NCI-H1048 (cell line): ENCODE data around the gene CFAP45.

Experiments
- DNase-seq: peaks from one replicate; lab custom pipeline; 2025; lab: John Stamatoyannopoulos, UW

Gene CFAP45

DNA sequence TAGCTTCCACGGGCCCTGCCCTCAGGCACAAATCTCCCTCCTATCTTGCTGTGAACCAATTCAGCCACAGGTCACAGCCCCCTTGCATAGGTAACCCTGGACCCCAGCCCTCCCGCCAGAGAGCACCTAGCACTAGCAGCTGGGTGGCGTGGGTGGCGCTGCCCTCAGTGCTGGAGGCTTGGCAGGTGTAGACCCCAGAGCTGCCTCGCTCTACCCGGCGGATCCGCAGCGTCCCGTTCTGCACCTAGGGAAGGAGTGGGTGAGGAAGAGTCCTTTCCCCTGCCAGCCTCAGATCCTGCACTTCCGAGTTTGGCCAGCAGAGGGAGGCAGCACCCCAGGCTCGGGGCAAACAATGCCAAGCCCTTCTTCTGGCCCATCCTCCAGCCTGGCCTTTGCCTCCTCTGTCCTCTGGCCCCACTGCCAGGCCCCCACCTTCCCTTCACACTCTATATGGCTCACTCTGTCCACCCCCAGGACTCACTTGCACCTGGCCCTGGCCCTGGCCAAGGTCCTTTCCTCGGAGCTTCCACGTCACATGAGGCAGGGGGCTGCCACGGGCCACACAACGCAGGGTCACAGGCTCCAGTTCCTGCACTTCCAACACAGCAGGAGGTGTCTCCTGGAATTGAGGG lies 36.4 kb upstream of the CFAP45 start:
- DNase-seq = peak; percentile 45

DNA sequence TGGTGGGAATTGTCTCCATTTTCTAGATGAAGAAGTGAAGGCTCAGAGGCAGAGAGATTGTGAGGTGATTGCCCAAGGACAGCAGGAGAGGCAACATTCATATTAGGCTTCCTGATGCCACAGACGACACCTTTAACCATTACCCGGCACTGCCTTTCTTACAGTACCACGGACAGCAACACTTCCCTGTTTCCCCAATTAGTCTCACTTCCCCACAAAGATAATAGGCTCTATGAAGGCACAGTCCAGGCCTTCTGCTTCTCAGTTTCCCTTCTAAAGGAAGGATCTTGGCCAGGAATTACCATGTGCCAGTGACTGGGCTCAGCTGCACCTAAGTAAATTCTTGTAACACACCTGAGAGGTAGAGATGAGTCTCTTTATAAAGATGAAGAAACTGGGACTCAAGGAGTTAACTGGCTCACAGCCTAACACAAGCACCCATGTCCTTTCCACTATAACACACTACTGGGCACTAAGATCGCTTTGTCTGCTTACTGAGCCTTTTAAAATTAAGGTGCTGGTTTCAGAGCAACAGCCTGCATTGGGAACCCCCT lies 35.8 kb upstream of the CFAP45 start:
- DNase-seq = no peak

DNA sequence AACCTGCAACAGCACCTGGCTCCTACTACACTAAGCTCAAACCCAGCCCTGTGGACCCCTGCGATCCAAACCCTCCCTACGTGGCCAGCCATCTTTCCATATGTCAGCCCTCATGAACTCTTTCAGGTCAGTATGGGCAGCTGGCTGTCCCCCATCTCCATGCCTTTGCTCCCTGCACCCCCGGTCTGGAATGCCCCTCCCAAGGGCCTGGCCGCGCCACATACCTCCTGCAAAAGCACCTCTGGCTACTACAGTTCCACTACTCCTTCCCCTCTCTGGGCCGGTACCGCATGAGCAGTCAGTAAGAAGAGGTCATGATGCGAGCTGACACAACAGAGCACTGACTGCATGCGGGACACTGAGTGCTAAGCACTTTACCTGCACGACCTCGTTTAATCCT lies 35.3 kb upstream of the CFAP45 start:
- no peak for DNase-seq

DNA sequence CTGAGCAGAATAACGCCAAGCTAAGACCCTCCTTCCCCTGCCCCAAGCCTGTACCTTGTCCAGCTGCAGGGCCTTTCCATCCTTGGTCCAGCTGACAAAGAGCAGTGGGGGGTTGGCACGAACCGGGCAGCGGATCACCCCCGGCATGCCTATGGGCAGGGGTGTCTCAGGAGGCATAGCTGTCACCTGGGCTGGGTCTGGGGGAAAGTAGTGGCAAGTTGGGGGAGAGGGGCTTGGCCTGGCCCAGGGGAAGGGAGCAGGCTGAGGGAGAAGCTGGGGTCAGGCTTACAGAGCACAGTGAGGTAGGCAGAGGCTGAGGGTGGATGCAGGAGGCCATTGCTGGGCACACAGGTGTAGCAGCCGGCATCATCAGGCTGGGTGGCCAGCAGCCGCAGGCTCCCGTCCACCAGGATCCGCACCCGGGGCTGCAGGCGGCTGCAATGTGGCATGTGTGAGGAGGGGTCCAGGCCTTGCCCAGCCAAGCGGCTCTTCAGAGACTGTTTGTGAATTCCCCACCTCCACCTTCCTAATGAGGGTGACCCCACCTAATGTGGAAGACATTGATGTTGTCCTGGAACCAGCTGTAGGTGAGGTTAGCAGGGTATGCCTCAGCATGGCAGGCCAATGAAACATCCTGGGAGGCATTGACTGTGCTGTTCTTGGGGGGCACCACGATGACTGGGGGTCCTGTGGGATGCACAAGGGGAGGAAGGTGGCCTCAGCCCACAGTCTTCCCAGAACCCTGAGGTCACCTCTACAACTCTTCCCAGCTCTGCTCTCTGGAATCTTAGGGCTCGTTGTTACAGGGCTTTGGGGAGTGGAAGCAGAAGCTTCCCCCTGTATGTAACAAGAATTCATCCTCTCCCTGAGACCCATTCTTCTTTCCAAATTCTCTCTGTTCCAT lies 34.4 kb upstream of the CFAP45 start:
- no peak for DNase-seq

DNA sequence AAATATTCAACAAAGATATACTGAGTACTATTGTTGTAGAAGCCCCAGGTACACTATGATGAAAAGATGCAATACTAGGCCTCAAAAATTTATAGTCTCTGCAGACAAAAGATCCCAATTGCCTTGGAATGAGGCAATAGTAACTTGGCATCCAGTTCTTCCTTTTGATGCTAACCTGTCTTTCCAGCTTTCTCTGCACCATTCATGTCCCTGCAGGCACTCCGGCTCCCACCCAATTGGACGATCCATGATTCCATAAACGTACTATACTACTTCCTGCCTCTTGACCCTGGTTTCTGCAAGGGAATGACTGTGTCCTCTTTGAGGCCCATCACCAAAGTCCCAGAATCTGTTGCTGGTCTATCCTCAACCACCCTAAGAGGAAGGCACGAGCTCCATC lies 33.4 kb upstream of the CFAP45 start:
- DNase-seq = no peak

DNA sequence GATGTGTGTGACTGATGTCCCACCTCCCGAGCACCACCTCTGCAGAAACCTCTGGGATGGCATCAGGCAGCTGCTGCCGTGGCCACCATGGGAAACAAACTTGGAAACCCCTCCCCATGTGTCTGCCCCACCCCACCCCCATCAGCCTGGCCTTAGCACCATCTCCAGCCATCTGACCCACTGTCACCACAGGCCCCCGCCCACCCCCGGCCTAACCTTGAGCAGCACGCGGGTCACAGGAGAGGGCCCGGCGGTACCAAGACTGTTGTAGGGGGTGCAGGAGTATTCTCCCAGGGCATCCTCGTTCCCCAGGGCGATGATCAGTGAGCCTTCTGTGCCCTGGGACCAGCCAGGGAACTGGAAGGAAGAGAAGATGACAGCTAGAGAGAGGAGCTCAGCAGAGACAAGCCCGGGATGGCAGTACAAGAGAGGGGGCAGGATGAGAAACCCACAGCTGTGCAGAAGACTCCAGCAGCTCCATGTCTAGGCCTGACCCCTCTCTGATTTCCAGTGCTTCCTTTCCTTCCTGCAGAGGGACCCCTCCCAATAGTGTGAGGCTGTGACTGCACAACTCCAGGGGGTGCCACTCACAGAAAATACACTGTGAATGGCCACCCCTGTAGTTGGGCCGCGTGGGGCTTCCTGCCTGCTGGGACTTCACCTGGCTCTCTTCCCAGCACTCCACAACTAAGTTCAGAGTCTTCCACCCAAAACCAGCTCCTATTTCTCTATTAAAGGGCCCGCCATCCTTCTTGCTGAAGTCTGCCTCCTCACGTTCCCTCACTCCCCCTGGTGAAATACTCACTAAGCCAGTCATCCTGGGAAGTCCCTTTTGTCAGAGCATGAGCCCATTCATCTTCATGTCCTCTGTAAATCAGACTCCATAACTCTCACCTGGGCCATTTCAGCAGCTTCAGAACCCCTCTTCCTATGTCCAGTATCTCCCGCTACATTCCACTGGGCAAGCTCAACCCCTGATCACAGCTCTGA lies 32.6 kb upstream of the CFAP45 start:
- DNase-seq = no peak

DNA sequence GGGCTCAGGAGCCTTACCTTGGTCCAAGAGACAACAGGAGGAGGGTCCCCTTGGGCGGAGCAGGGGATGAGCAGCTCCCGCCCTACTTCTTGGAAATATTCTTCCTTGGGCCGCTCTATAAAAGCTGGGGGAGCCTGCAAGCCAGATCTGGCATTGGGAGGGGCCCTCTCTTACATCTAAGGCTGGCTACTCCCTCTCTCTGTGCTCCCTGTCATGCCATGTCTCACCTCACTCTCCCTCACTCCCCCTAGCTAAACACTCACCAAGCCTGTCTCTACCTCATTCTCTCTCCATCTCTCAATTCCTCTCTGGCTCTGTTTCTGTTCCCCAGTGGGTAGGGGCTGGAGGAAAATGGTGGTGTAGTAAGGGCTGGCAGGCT lies 31.8 kb upstream of the CFAP45 start:
- DNase-seq = no peak

DNA sequence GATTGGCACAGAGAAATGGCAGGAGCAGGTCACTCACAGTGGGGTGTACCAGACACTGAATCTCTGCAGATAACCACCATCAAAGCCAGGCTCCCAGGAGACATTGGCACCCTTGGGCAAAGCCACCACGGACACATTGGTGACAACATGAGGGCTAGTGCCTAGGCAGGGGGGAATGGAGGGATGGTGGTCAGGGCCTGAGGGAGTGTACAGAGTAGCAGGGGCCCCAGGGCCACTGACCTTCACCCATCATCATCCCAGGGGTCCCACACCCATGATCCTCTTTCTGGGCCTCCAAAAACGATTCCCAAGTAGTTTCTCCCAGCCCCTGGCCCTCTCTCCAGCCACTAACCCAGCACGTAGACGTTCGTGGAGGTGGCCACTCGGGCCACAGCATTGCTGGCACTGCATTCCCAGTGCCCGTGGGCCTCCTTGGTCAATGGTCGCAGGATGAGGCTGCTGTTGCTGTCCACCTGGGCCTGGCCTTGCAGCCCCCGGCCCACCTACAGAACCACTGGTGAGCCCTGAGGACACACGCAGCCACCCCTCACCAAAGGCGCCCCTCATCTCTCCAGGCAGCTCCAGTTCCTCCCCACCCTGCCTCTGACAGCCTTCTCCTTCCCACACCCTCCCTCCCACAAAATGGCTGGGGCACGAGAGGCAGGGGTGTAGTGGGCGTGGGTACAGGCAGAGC lies 31.3 kb upstream of the CFAP45 start:
- no peak for DNase-seq

DNA sequence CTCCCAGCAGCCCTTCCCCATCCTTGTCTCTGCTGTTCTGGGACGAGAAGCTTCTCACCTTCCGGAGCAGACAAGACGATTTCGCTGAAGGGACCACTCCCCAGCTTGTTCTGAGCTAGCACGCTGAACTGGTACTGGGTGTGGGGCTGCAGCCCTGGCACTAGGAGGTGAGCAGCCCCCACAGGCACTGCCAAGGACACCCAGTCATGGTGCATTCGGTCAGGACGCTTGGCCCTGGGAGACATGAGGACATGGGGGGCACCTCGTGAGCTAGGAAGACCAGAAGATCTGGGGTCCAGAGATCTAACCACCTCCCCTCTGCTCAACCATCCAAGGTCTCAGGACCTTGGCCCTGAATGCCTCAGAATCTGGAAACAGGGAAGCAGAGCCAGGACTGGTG lies 30.7 kb upstream of the CFAP45 start:
- no peak for DNase-seq

DNA sequence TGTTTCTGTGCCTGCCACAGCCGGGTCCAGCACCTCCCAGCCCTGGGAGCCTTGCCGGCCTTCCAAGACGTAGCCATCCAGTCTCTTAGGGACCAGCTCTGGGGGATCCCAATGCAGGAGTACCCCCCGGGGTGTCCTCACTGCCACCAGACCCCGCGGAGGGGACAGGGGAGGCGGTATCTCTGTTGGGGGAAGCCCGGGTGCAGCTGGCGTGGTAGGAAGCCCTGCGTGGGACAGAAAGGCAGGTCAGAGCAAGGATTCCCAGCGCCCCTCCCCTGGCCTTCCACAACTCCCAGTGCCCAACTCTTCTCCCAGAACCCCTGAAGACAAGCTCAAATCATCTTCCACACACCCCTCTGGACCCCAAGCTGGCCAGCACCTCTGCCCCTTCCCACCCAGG lies 30.3 kb upstream of the CFAP45 start:
- no peak for DNase-seq

DNA sequence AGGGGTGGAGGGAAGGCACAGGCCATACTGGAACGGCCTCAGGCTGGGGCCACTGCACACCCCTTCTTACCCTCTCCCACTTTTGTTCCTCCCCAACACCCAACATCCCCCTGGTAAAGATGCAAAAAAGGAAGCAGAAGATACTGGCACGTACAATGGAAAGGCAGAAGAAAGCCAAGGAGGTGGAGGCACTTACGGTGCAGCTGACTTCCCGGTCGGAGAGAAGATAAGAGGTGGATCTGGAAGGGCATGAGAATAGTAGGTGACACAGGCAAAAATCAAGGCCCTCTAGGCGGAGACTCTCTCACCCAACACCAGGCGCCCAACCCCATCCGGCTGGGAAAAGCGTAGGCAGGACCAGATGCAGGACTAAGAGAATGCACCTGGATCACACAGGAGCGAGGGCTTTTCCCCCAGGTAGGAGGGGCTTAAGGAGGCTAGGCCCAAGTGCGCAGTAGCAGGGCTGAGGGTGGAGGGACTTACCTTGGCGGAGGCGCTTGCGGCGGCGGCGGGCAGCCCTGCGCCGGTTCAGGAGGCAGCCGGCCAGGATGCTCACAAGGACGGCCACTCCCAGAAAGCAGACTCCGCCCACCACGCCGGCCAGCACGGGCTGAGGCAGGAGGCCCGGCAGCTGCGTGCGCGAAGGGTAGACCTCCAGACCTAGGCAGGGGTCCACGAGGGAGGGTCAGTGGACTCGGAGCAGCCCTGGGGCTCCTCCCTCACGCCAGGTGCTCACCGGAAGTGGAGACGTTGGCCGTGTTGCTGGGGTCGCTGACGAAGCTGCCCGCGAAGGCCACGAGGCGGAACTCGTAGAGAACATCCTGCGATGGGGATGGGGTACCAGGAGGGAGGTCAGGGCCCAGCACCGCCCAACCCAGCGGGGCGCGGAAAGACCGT lies 29.4 kb upstream of the CFAP45 start:
- DNase-seq = no peak

DNA sequence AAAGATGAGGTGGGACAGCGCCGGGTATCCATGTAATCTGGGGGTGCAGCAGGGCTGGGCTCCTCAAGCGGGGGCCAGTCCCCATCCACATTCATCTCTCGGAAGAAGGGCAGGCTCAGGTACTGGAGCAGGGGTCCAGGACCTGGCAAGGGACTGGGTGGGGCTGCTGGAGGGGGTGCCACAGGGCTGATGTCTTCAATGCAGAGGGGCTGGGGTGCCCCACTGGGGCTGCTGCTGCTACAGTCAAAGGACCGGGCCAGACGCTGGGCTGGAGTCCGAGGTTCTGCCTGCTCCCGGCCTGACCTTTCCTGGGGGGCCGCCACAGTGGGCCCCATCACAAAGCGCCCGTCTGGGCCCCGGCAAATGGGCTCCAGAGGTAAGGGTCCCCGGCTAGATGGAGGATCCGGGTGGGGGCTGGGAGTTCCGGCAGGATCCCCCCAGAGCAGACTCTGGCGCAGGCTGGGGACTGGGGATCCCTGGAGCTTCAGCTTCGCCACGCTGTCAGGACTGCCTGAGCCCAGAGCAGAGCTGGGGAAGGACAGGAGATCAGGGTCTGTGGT lies 28.6 kb upstream of the CFAP45 start:
- DNase-seq = no peak

DNA sequence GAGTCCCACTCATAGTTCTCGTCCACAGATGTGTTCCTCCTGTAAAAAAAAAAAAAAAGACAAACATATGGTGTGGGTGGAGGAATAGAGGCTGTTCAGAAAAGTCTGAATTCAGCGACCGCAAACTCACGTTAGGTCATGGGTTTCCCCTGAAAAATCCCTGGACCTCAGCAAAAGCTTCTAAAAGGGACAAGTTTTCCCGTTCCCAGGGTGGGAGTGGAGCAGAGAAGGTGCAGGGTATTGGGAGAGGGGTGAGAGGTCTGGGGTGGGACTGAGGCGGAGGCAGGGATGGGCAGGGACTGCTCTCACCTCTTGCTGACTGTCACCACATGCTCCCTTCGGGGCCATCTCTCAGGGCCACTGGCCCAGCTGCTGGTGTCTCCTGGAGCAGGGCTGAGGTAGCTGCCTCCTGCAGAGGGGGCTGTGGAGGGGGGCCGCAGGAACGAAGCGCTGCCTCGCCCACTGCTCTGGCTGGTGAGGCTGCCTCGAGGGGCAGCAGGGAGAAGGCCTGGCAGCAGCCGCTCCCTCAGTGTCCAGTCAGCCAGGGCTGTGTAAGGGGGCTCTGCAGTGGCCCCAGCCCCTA lies 28.0 kb upstream of the CFAP45 start:
- DNase-seq = no peak

DNA sequence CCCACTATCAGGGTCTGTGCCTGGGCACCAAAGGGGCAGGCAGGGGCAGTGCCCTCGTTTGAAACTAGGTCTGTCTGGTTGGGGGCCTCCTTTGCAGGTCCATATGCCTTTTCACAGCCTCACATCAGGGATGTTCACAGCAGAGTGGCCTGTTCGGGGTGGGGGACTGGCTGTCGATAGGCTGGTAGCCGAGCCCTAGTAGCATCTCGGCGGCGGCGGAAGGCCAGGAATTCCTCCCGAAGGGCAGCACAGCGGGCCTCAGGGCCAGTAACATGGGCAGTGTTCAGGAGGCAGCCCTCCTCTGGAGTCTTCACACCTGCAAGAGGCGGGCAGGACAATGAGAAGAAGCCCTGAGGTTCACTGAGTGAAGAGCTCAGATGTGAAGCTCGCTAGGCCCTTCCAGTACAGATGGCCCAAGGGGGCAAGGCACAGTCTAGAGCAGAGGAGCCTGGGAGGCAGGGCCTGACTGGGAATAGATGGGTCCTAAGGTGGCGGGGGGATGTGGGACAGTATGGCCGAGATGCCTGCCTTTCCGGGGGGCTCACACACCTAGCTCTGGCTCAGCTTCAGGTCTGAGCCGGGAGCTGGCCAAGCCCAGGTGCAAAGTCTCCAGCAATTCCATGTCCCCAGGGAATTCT lies 27.4 kb upstream of the CFAP45 start:
- DNase-seq = no peak

DNA sequence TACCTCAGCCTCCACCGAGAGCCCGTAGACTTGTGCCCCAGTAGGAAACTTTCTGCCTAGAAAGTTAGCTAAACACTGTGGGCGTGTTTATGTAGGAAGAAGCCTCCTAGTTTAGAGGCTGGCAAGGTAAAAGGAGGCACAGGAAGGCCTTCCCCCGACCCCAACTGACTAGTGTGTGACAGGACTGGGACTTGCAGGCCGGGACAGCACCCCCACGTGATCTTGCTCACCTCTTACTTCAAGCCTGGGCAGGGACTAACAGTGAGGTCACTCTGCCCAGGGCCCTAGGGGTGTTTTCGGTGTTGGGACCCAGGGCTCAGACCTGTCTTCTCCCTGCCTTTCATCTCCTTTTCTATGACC lies 25.7 kb upstream of the CFAP45 start:
- DNase-seq = no peak

DNA sequence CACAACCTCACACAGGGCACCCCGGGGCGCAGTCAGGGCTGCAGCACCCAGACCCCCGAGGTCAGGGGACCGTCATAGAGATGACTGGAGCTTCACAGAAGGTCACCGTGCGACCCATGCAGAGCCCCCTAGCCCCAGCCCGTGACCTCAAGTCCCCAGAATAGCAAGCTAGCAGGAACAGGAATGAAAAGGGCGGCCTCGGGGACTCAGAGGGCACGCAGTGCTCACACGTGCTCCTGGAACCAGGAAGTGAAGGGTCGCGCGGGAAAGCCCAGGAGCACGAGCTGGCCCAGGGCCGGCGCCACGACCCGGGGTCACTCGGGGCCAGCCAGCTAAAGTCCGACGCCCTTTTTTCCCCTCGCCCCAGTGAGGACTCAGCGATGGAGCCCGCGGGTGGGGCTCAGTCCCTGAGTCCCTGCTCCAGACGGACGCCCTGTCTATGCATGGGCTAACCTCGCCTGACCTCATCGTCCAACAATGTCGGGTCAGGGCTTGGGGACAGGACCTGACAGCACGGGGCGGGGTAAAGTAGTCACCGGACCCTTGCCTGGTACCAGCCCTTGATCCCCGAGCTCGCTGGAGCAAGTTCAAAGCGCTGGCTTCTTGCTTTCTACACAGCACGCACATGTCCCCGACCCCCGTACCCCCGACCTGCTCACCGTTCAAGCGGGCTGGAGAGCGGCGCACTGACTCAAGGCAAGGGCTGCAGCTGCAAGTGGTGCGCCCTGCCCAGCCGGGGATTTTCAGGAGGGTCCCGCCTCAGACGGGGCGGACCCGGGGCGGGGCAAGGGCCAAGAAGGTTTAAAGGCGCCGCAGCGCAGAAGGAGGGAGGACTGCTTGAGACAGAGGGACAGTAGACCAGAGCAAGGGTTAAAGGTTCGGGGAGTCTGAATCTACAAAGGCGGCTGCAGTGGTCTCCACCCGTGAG lies 25.1 kb upstream of the CFAP45 start, which contains the start of gene TAGLN2:
Gene TAGLN2 (minus strand): TSS at position 717 of the 928 bp plus-strand sequence. CDS start 4,998 bp downstream, outside the sequence.
- DNase-seq = peak; percentile 78

DNA sequence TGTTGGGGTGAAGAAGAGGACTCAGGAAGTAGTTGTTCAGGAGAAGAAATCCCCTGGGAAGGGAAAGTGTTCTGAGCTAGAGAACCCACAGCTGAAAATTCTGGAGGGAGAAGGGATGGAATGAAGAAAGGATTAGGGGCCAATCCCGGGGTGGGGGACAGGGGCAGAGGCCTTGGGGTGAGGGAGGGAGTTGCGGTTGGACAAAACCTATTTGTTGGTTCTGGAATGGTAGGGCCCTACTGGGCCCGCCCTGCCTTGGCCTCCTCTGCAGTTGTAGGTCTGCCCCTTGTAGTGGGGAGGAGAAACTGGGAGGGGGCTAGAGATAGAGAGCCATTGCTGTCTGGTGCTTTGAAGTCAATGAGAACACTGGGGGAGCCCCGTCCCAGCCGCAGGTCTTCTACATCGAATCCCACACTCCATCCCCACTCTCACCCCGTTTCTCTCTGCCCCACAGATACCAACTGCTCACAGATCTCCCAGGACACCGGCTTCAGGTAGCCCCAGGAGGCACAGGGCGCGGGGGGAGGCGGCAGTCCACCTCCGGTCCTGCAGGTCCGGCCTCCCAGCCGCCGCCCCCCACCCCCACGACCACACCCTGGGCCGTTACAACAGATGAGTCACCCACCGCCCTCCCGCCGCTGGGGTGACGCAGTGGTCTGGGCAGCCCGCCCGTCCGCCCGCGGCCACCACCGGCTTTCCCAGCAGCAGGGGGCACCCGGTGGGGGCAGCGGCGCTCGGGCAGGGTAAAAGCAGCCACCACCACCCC lies 24.2 kb upstream of the CFAP45 start:
- DNase-seq = no peak
